HCEC 1CT (cell line): ENCODE data around the gene MSI2.

Experiments
- DNase-seq: peaks from one replicate; pipeline ENCODE4 v3.0.0-alpha.2; 2017

The MSI2 gene

GRCh38 chr17:57678393-57678792 lies 422.1 kb downstream of the MSI2 start:
- DNase-seq, result no peak

- no peak for DNase-seq
Observed at GRCh38 chr17:57679356-57679755, 423.0 kb downstream of the MSI2 start.

- no peak for DNase-seq
Observed at GRCh38 chr17:57679906-57680695, 423.8 kb downstream of the MSI2 start.

- DNase-seq, result no peak
Observed at GRCh38 chr17:57682701-57683100, 426.4 kb downstream of the MSI2 start.

- no peak for DNase-seq
Observed at GRCh38 chr17:57684711-57685498, 428.6 kb downstream of the MSI2 start.

GRCh38 chr17:57685499-57686132 lies 429.3 kb downstream of the MSI2 start:
- no peak for DNase-seq

- DNase-seq, result no peak
Observed at GRCh38 chr17:57687642-57688041, 431.3 kb downstream of the MSI2 start.

- DNase-seq, result no peak
Observed at GRCh38 chr17:57689254-57689653, 432.9 kb downstream of the MSI2 start.

- DNase-seq, result no peak
Observed at GRCh38 chr17:57691939-57692338, 435.6 kb downstream of the MSI2 start.

GRCh38 chr17:57692770-57693169 lies 436.4 kb downstream of the MSI2 start:
- DNase-seq, result no peak

GRCh38 chr17:57694051-57694450 lies 437.7 kb downstream of the MSI2 start:
- DNase-seq, result no peak

GRCh38 chr17:57696050-57696449 lies 439.7 kb downstream of the MSI2 start:
- no peak for DNase-seq

- no peak for DNase-seq
Observed at GRCh38 chr17:57697197-57697596, 440.9 kb downstream of the MSI2 start.

- no peak for DNase-seq
Observed at GRCh38 chr17:57697891-57698711, 441.8 kb downstream of the MSI2 start.

GRCh38 chr17:57699751-57700219 lies 443.5 kb downstream of the MSI2 start:
- DNase-seq, result no peak

- no peak for DNase-seq
Observed at GRCh38 chr17:57701124-57701523, 444.8 kb downstream of the MSI2 start.

GRCh38 chr17:57703273-57703672 lies 446.9 kb downstream of the MSI2 start:
- DNase-seq, result no peak

- DNase-seq, result no peak
Observed at GRCh38 chr17:57704448-57704847, 448.1 kb downstream of the MSI2 start.

- DNase-seq, result no peak
Observed at GRCh38 chr17:57705921-57706695, 449.8 kb downstream of the MSI2 start.

- no peak for DNase-seq
Observed at GRCh38 chr17:57706761-57707160, 450.4 kb downstream of the MSI2 start.

GRCh38 chr17:57707892-57708291 lies 451.6 kb downstream of the MSI2 start:
- DNase-seq, result no peak

- DNase-seq, result peak; percentile 5
Observed at GRCh38 chr17:57708410-57708809, 452.1 kb downstream of the MSI2 start.
